Brain pericyte (primary cell): Measurements from ENCODE around the gene IL1RAPL1.

Source experiments
- DNase-seq: peaks from one replicate; pipeline ENCODE4 v3.0.0-alpha.2; 2012; ENCODE audit warnings: low read depth, low spot score

Gene IL1RAPL1

GRCh38 chrX:29636331-29636730, 1049.1 kb downstream of the IL1RAPL1 start:
- no peak for DNase-seq

GRCh38 chrX:29640106-29640505, 1052.9 kb downstream of the IL1RAPL1 start:
- no peak for DNase-seq

DNA sequence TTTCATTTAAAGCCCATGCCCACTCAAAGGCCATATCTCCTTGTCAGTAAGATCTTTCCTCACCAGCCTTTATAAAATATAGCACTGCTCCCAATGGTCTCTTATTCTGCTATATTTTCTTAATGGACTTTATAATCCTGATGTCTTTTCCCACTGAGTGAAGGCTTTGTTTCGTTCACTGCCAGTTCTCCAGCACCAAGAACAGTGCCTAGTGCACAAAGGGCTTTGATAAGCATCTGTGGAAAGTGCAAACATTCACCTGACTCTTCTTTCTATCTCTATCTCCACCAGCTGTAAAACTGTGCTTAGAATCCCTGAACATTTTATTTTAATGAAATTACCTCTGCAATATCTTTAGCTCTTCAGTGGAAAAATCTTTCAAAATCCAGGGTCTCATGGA, 1054.2 kb downstream of the IL1RAPL1 start:
- DNase-seq, result no peak

DNA sequence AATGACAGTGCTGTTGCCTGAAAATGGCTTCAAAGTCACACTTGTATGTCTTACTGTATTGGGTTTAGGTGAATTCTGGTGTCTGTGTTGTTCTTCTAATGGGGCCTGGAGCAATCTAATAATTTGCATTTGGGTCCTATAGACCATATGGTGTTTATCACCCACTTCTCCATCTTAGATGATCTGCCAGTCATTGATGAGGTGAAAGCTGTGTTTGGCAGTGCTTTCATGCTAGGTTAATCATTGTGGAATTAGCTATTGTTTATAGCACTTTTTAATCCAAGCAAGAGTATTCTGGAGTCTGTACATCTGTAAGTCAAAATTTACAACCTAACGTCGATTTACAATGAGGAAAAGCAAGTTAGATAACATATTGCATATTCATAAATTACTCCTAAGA, 1055.9 kb downstream of the IL1RAPL1 start:
- no peak for DNase-seq

DNA sequence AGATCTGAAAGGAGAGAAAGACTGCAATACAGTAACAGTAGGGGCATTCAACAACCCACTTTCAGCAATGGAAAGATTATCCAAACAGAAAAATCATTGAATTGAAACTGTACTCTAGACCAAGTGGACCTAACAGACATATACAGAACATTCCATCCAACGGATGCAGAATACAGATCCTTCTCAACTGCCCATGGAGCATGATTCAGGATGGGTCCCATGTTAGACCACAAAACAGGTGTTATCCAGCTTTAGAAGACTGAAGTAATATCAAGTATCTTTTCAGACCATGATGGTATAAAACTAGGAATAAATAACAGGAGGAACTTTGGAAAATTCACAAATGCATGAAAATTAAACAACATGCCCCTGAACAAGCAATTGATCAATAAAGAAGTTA, 1060.9 kb downstream of the IL1RAPL1 start:
- no peak for DNase-seq

- DNase-seq, result no peak
Measured at GRCh38 chrX:29652484-29652883, 1065.2 kb downstream of the IL1RAPL1 start.

GRCh38 chrX:29653721-29654120, 1066.5 kb downstream of the IL1RAPL1 start:
- DNase-seq, result no peak

DNA sequence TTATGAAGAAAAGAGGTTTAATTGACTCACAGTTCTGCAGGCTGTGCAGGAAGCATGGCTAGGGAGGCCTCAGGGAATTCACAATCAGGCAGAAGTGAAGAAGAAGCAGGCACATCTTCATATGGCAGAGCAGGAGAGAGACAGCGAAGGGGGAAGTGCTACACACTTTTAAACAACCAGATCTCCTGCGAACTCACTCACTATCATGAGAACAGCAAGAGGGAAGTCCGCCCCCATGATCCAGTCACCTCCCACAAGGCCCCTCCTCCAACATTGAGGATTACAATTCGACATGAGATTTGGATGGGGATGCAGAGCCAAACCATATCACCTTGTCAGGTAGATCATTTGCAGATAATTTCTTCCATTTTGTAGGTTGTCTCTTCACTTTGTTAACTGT, 1072.7 kb downstream of the IL1RAPL1 start:
- DNase-seq, result no peak

- no peak for DNase-seq
Measured at GRCh38 chrX:29661290-29661689, 1074.0 kb downstream of the IL1RAPL1 start.

DNA sequence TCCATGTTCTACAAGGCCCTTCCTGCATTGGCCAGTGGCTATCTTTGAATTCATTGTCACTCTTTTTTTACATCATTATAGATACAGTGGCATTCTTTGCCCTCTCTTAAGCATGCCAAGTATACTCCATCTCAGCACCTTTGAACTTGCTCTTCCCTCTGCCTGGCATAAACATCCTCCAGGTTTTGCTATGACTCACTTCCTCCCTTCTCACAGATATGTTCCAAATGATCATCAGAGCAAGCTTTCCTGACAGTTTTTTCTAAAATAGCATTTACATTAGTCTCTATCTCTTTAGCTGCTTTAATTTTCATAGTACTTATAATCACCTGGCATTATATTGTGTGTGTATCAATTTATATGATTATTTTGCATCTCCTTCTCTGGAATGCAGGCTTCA, 1074.9 kb downstream of the IL1RAPL1 start:
- DNase-seq, result no peak

- DNase-seq, result peak; percentile 18
Measured at GRCh38 chrX:29662759-29663503, 1075.7 kb downstream of the IL1RAPL1 start.

- DNase-seq, result no peak
Measured at GRCh38 chrX:29665532-29665931, 1078.3 kb downstream of the IL1RAPL1 start.

DNA sequence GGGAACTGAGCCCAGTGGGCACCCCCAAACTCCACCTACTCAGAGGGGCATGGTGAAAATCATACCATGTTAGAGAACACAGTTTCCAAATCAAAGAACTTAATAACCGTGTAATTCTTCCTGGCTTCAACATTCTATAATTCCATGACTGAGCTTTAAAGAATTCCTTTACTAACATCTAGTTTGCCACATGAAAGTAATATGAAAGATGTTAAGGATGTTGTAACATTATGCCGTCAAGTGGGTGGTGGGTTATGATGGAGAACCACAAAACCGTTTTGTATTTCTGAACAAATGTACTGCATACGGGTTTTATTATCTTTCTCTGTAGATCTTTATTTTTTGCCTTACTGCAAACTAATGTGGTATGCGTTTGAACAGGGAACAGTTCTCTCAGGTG, 1079.1 kb downstream of the IL1RAPL1 start:
- DNase-seq, result no peak

GRCh38 chrX:29671421-29671820, 1084.2 kb downstream of the IL1RAPL1 start:
- no peak for DNase-seq

- DNase-seq, result no peak
Measured at GRCh38 chrX:29687687-29688086, 1100.4 kb downstream of the IL1RAPL1 start.

- DNase-seq, result no peak
Measured at GRCh38 chrX:29690061-29690460, 1102.8 kb downstream of the IL1RAPL1 start.

- DNase-seq, result no peak
Measured at GRCh38 chrX:29691044-29691443, 1103.8 kb downstream of the IL1RAPL1 start.

- DNase-seq, result no peak
Measured at GRCh38 chrX:29693912-29694311, 1106.7 kb downstream of the IL1RAPL1 start.

DNA sequence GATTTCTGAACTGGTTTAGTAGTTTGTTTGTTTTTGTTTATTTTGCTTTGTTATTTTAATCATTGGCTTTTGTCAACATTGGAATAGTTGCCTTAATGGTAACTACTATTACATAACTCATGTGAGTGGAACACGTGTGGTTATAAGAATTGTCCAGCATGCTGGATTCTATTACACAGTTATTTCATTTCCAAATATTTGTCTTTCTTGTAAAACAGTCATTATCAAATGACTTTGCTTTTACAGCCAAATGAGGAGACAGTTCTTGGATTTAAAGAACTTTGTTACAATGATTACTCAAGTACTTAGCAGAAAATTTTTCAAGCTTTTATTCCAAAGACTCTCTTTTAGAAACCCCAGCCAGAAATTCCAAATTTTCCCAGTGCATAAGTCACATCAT, 1112.0 kb downstream of the IL1RAPL1 start:
- DNase-seq, result no peak

- DNase-seq, result no peak
Measured at GRCh38 chrX:29707088-29707487, 1119.8 kb downstream of the IL1RAPL1 start.

GRCh38 chrX:29721152-29721551, 1133.9 kb downstream of the IL1RAPL1 start:
- no peak for DNase-seq

DNA sequence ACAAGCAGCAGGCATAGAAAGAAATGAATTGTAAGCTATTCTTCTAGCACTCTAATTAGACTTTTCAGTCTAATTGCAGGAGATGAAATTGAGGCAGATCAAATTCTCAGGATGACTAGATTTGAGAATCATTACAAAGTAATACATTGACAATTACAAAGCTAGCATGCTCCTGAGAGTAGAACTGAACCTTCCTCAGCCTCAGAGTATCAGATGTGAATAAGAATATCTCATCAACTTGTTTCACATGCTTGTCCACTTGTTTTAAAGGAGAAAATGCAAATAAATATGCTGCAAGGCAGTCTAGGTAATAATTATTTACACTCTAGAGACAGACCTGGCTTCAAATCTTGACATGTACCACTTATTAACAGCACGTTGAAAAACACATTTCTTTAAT, 1137.1 kb downstream of the IL1RAPL1 start:
- DNase-seq, result no peak

GRCh38 chrX:29726811-29727210, 1139.6 kb downstream of the IL1RAPL1 start:
- no peak for DNase-seq

DNA sequence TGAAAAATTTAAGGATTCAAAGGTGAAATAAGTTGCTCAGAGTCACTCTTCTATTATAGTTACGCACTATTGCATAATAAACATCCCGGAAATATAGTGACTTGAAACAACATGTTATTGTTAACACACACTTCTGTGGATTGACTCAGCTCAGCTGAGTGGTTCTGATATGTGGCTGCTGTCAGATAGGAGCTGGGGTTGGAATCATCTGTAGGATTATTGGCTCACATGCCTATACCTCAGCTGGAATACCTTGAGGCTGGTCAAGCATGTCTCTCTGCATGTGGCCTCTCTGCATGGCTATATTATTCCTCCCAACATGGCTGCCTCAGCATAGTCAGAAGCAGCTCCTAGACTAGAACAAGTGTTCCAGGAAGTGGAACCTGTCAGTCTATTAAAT, 1141.4 kb downstream of the IL1RAPL1 start:
- no peak for DNase-seq
